ENCODE data around the gene FLNC. TPM values are rescaled to one million over a fixed set of nuclear protein-coding genes. Genes with fewer than 3 reads are reported as not detected.

Gene FLNC
- total and polyA plus RNA-seq, 2 donors from 2014 or later: 2.8 to 12.2 TPM

GRCh38 chr7:128876586-128876977 lies 46.4 kb downstream of the FLNC start:
- no peak for TF ChIP-seq CTCF (IDR thresholded peaks at IDR 0.05; ENCODE audit: borderline replicate concordance, extremely low read depth, insufficient read depth)
- no peaks in the 10 kb centered on the region for H3K9me3 ChIP-seq (ENCODE audit: control insufficient read depth in 2 of 3, insufficient read depth in 1 of 3, low read length in 3 of 3)
- DNase-seq (peak in 1 of 5 donors; percentile 26), FAIRE-seq (no peak)
- H3K27ac ChIP-seq (ENCODE audit: low read depth in 2 of 2, low read length in 2 of 2): no peak overlapping the region
- H3K27me3 ChIP-seq (ENCODE audit: control insufficient read depth, insufficient read depth, low read length): no peaks in the 10 kb centered on the region
- no peaks in the 10 kb centered on the region for H3K36me3 ChIP-seq (ENCODE audit: control insufficient read depth in 2 of 3, insufficient read depth in 3 of 3, low read length in 3 of 3)
- intact Hi-C loops (cut with DNase I): no loop called here
- H3K9ac ChIP-seq (ENCODE audit: low read length in 3 of 3): no peak overlapping the region
- peaks cover 0 to 2% (median 0%) of the 10 kb centered on the region in 3 donors for H3K4me1 ChIP-seq (ENCODE audit: control insufficient read depth in 2 of 3, insufficient read depth in 2 of 3, low read depth in 1 of 3, low read length in 3 of 3)
- H3K4me3 ChIP-seq (ENCODE audit: low read length in 3 of 3): no peak overlapping the region

GRCh38 chr7:128876978-128877755 lies 47.0 kb downstream of the FLNC start:
- peak in 2 of 5 donors; percentile 37 to 70 for DNase-seq
- Histone ChIP-seq H3K9me3 (ENCODE audit: control insufficient read depth in 2 of 3, insufficient read depth in 1 of 3, low read length in 3 of 3) (no peaks in the 10 kb centered on the region), H3K27me3 (ENCODE audit: control insufficient read depth, insufficient read depth, low read length) (no peaks in the 10 kb centered on the region), H3K27ac (ENCODE audit: low read depth in 2 of 2, low read length in 2 of 2) (no peak overlapping the region), H3K4me3 (ENCODE audit: low read length in 3 of 3) (no peak overlapping the region), H3K9ac (ENCODE audit: low read length in 3 of 3) (no peak overlapping the region), H3K36me3 (ENCODE audit: control insufficient read depth in 2 of 3, insufficient read depth in 3 of 3, low read length in 3 of 3) (no peaks in the 10 kb centered on the region), H3K4me1 (ENCODE audit: control insufficient read depth in 2 of 3, insufficient read depth in 2 of 3, low read depth in 1 of 3, low read length in 3 of 3) (peaks cover 0 to 2% (median 0%) of the 10 kb centered on the region in 3 donors)
- TF ChIP-seq CTCF (IDR thresholded peaks at IDR 0.05; ENCODE audit: borderline replicate concordance, extremely low read depth, insufficient read depth): no peak
- no peak for FAIRE-seq
- intact Hi-C loops (cut with DNase I): no loop called here

- H3K9me3 ChIP-seq (ENCODE audit: control insufficient read depth in 2 of 3, insufficient read depth in 1 of 3, low read length in 3 of 3): no peaks in the 10 kb centered on the region
- H3K36me3 ChIP-seq (ENCODE audit: control insufficient read depth in 2 of 3, insufficient read depth in 3 of 3, low read length in 3 of 3): no peaks in the 10 kb centered on the region
- no peak for TF ChIP-seq CTCF (IDR thresholded peaks at IDR 0.05; ENCODE audit: borderline replicate concordance, extremely low read depth, insufficient read depth)
- peaks cover 0 to 2% (median 0%) of the 10 kb centered on the region in 3 donors for H3K4me1 ChIP-seq (ENCODE audit: control insufficient read depth in 2 of 3, insufficient read depth in 2 of 3, low read depth in 1 of 3, low read length in 3 of 3)
- intact Hi-C loops (cut with DNase I): no loop called here
- no peak for FAIRE-seq
- H3K27ac ChIP-seq (ENCODE audit: low read depth in 2 of 2, low read length in 2 of 2): no peak overlapping the region
- H3K4me3 ChIP-seq (ENCODE audit: low read length in 3 of 3): no peak overlapping the region
- no peak overlapping the region for H3K9ac ChIP-seq (ENCODE audit: low read length in 3 of 3)
- H3K27me3 ChIP-seq (ENCODE audit: control insufficient read depth, insufficient read depth, low read length): no peaks in the 10 kb centered on the region
- DNase-seq: no peak
Measured at GRCh38 chr7:128877756-128878120, 47.5 kb downstream of the FLNC start.

All from kidney (tissue), 14 donors.